Astrocyte (in vitro differentiated cells and primary cell): ENCODE data around the gene TRIML2. TPM values are rescaled to one million over a fixed set of nuclear protein-coding genes. Genes with fewer than 3 reads are reported as not detected.

Source experiments
- DNase-seq: peaks from one replicate; pipeline ENCODE4 v3.0.0-alpha.2; 2010; ENCODE audit warnings: low read depth
- FAIRE-seq: peaks from 2 replicates; lab custom pipeline; 2011; peaks lifted over from hg19 to GRCh38; lab: Jason Lieb, UNC
- H2AFZ ChIP-seq: 2 replicates; pipeline ENCODE4 v1.6.0; 2012; ENCODE audit warnings: low read depth, low read length, inconsistent platforms
- H3K27ac ChIP-seq: 2 replicates; pipeline ENCODE4 v1.5.1; 2011; ENCODE audit warnings: low read depth, low read length, inconsistent platforms
- H3K27me3 ChIP-seq: 2 replicates; pipeline ENCODE4 v1.6.0; 2011; ENCODE audit warnings: low read length, inconsistent platforms; ENCODE audit not compliant: insufficient read depth
- H3K36me3 ChIP-seq: 2 replicates; pipeline ENCODE4 v1.5.1; 2011; ENCODE audit warnings: low read length, inconsistent platforms; ENCODE audit not compliant: insufficient read depth
- H3K4me1 ChIP-seq: 2 replicates; pipeline ENCODE4 v1.5.1; 2011; ENCODE audit warnings: low read length, inconsistent platforms; ENCODE audit not compliant: insufficient read depth
- H3K4me2 ChIP-seq: 2 replicates; pipeline ENCODE4 v1.6.0; 2012; ENCODE audit warnings: low read length, inconsistent platforms
- H3K4me3 ChIP-seq: 2 replicates; pipeline ENCODE4 v1.5.1; 2011; ENCODE audit warnings: low read depth, mild to moderate bottlenecking, low read length, inconsistent platforms; ENCODE audit not compliant: insufficient read depth
- H3K79me2 ChIP-seq: 2 replicates; pipeline ENCODE4 v1.6.0; 2012; ENCODE audit warnings: mild to moderate bottlenecking, low read length, inconsistent platforms; ENCODE audit not compliant: insufficient read depth
- H3K9ac ChIP-seq: 2 replicates; pipeline ENCODE4 v1.6.0; 2012; ENCODE audit warnings: mild to moderate bottlenecking, low read length, inconsistent platforms
- H3K9me3 ChIP-seq: 2 replicates; pipeline ENCODE4 v1.5.1; 2012; ENCODE audit warnings: low read depth, mild to moderate bottlenecking, low read length, inconsistent platforms; ENCODE audit not compliant: insufficient read depth
- H4K20me1 ChIP-seq: 2 replicates; pipeline ENCODE4 v1.6.0; 2012; ENCODE audit warnings: low read length, inconsistent platforms; ENCODE audit not compliant: insufficient read depth
- H3K27ac Mint-ChIP-seq: one replicate; pipeline ENCODE4 v1.8.0; 2021; ENCODE audit warnings: mild to moderate bottlenecking, mixed read lengths; ENCODE audit not compliant: unreplicated experiment
- H3K27me3 Mint-ChIP-seq: one replicate; pipeline ENCODE4 v1.8.0; 2021; ENCODE audit warnings: low read depth, mixed read lengths; ENCODE audit not compliant: unreplicated experiment
- H3K36me3 Mint-ChIP-seq: one replicate; pipeline ENCODE4 v1.8.0; 2021; ENCODE audit warnings: low read depth, mixed read lengths; ENCODE audit not compliant: unreplicated experiment
- H3K4me1 Mint-ChIP-seq: one replicate; pipeline ENCODE4 v1.8.0; 2021; ENCODE audit warnings: low read depth, mixed read lengths; ENCODE audit not compliant: unreplicated experiment
- H3K4me3 Mint-ChIP-seq: one replicate; pipeline ENCODE4 v1.8.0; 2021; ENCODE audit warnings: mild to moderate bottlenecking, moderate library complexity, mixed read lengths; ENCODE audit not compliant: unreplicated experiment
- H3K9me3 Mint-ChIP-seq: one replicate; pipeline ENCODE4 v1.8.0; 2021; ENCODE audit warnings: mild to moderate bottlenecking, mixed read lengths; ENCODE audit not compliant: unreplicated experiment
- EZH2 ChIP-seq: IDR thresholded peaks from 2 replicates; pipeline ENCODE4 v1.6.1; 2012; ENCODE audit warnings: mild to moderate bottlenecking, low read length, inconsistent platforms; ENCODE audit not compliant: insufficient read depth
- total RNA-seq: library from RNA; stranded (reverse); gene quantifications from 2 replicates; pipeline ENCODE4 v1.2.1, GENCODE V29; 2021
- TF ChIP-seq, protein P1 (sequence below): IDR thresholded peaks from 2 replicates; pipeline ENCODE4 v1.5.1; 2011; ENCODE audit warnings: low read depth, mild to moderate bottlenecking, inconsistent platforms, low read length, moderate library complexity; ENCODE audit not compliant: insufficient read depth

TRIML2 gene
- total RNA-seq, 1 donor from 2014 or later: 55.7 TPM

DNA sequence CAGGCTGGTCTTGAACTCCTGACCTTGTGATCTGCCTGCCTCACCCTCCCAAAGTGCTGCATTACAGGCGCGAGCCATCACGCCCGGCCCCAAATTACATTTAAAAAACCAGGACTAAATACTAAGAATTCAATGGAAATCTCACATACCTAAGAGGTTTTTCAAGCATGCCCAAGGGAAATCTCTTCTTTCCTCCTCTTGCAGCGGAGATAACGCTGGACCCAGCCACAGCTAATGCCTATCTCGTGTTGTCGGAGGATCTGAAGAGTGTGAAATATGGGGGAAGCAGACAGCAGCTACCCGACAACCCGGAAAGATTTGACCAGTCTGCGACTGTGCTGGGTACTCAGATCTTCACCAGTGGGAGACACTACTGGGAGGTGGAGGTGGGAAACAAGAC is 37.2 kb upstream of the TRIML2 start:
- Mint-ChIP-seq H3K4me3 (no peak overlapping the region), H3K4me1 (peaks cover 1% of the 10 kb centered on the region), H3K27me3 (no peaks in the 10 kb centered on the region), H3K27ac (no peak overlapping the region), H3K9me3 (no peaks in the 10 kb centered on the region), H3K36me3 (no peaks in the 10 kb centered on the region)
- Histone ChIP-seq H3K4me2 (no peak overlapping the region), H3K4me3 (no peak overlapping the region), H3K9me3 (no peaks in the 10 kb centered on the region), H3K36me3 (no peaks in the 10 kb centered on the region), H2AFZ (no peak overlapping the region), H3K9ac (no peak overlapping the region), H3K27me3 (no peaks in the 10 kb centered on the region), H4K20me1 (no peaks in the 10 kb centered on the region), H3K27ac (no peak overlapping the region), H3K79me2 (no peaks in the 10 kb centered on the region), H3K4me1 (no peaks in the 10 kb centered on the region)
- DNase-seq (no peak), FAIRE-seq (no peak)
- TF ChIP-seq, protein P1, sequence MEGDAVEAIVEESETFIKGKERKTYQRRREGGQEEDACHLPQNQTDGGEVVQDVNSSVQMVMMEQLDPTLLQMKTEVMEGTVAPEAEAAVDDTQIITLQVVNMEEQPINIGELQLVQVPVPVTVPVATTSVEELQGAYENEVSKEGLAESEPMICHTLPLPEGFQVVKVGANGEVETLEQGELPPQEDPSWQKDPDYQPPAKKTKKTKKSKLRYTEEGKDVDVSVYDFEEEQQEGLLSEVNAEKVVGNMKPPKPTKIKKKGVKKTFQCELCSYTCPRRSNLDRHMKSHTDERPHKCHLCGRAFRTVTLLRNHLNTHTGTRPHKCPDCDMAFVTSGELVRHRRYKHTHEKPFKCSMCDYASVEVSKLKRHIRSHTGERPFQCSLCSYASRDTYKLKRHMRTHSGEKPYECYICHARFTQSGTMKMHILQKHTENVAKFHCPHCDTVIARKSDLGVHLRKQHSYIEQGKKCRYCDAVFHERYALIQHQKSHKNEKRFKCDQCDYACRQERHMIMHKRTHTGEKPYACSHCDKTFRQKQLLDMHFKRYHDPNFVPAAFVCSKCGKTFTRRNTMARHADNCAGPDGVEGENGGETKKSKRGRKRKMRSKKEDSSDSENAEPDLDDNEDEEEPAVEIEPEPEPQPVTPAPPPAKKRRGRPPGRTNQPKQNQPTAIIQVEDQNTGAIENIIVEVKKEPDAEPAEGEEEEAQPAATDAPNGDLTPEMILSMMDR: no peak
- no peak for TF ChIP-seq EZH2

DNA sequence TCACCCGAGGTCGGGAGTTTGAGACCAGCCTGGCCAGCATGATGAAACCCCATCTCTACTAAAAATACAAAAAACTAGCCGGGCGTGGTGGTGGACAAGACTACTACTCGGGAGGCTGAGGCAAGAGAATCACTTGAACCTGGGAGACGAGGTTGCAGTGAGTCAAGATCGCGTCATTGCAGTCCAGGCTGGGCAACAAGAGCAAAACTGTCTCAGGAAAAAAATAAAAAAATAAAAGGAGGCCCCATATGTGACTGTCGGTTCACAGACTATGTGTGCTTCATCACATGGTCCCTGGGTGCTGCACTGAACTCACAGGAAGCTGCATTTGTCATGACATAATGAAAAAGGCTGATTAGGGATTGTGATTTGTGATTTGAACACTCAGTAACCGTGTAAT is 36.2 kb upstream of the TRIML2 start:
- Mint-ChIP-seq H3K4me3 (no peak overlapping the region), H3K27ac (no peak overlapping the region), H3K27me3 (no peaks in the 10 kb centered on the region), H3K4me1 (peaks cover 3% of the 10 kb centered on the region), H3K9me3 (no peaks in the 10 kb centered on the region), H3K36me3 (no peaks in the 10 kb centered on the region)
- no peaks in the 10 kb centered on the region for H3K79me2 ChIP-seq
- no peak overlapping the region for H3K4me3 ChIP-seq
- no peak overlapping the region for H3K4me2 ChIP-seq
- no peak overlapping the region for H3K27ac ChIP-seq
- no peak for TF ChIP-seq EZH2
- TF ChIP-seq, protein P1: no peak
- no peaks in the 10 kb centered on the region for H3K36me3 ChIP-seq
- no peak overlapping the region for H2AFZ ChIP-seq
- no peaks in the 10 kb centered on the region for H4K20me1 ChIP-seq
- no peaks in the 10 kb centered on the region for H3K9me3 ChIP-seq
- no peak for DNase-seq
- no peaks in the 10 kb centered on the region for H3K27me3 ChIP-seq
- no peak for FAIRE-seq
- H3K9ac ChIP-seq: no peak overlapping the region
- H3K4me1 ChIP-seq: no peaks in the 10 kb centered on the region

DNA sequence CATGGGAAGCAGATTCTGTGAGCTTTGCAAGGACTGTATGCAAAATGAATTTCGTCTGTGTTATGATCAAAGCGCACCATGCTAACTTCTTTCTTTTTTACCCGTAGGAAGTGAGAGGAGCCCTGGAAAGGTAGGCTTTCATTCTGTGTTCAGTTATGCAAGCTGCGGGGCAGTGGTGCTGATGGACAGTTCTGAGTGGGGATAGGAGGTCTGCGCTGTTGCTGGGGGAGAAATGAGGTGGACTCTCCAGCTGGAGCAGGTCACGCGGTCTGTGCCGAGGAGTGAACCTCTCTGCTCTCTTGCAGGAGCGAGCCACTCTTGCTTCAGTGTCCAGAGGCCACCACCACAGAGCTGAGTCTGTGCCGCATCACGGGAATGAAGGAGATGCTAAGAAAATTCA is 34.3 kb upstream of the TRIML2 start:
- Histone ChIP-seq H3K4me3 (no peak overlapping the region), H4K20me1 (no peaks in the 10 kb centered on the region), H3K4me1 (no peaks in the 10 kb centered on the region), H3K4me2 (no peak overlapping the region), H3K9me3 (no peaks in the 10 kb centered on the region), H2AFZ (no peak overlapping the region), H3K9ac (no peak overlapping the region), H3K79me2 (no peaks in the 10 kb centered on the region), H3K36me3 (no peaks in the 10 kb centered on the region), H3K27ac (no peak overlapping the region), H3K27me3 (no peaks in the 10 kb centered on the region)
- Mint-ChIP-seq H3K9me3 (no peaks in the 10 kb centered on the region), H3K4me1 (peaks cover 3% of the 10 kb centered on the region), H3K4me3 (no peak overlapping the region), H3K36me3 (no peaks in the 10 kb centered on the region), H3K27ac (no peak overlapping the region), H3K27me3 (no peaks in the 10 kb centered on the region)
- no peak for DNase-seq
- TF ChIP-seq, protein P1: no peak
- no peak for TF ChIP-seq EZH2
- no peak for FAIRE-seq
